Activated CD4-positive, CD25-positive, alpha-beta regulatory T cell (primary cell): ENCODE results near the gene RRBP1.
"Not testable (repeated sequence)": the region's sequence is repeated elsewhere in the genome, so short reads cannot be mapped to it uniquely, and the experiment has no call there.

ENCODE experiments used
- DNase-seq, 4 experiments: peaks; one replicate each; lab custom pipeline; 2025; lab: John Stamatoyannopoulos, UW

The RRBP1 gene

DNA sequence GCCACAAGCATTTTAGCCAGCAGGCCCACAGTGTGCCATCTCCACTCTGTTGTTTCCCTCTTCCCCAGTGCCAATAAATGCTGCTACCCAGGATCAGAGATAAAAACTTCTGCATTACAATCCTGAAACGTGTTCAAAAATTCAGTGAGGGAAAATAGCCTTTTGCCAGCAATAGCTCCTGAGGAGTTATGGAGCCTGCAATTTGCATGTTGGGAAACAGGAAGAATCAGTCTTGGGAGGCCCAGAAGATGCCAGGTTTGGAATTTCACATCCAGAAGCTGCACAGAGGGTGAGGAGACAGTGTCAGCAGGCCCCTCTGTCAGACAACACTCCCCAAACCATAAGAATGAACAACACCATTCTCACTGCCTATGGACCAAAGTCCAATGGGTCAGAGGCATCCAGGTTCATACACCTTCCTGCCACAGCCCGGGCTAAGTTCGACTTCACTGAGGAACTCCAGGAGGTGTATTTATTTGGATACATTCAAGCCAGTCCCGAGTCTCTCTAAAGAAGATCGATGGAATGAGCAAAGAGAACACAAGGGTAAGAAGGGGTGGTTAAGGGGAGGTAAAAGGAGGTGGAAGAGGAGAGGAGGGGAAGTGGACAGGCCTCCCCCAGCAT, 20.8 kb downstream of the RRBP1 start:
- DNase-seq: no peak

DNA sequence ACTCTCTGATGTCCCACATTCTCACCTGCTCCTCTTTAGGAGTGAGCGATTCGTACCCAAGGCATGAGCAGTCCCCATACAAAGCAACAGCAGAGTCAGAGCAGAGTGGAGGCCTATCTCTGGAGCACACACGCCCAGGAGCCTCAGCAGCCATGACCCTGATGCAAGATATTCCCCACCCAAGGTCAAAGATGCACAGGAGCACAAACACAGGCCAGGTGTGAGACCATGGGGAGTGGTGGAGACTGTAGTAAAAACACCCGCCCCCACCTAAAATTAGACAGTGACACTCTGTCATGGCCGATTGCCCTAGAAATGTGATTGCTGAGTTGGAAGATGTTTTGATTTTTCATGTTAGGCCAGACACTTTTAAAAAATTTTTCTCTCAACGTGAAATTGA, 21.4 kb downstream of the RRBP1 start:
- no peak for DNase-seq

GRCh38 chr20:17659801-17660200, 22.2 kb downstream of the RRBP1 start:
- DNase-seq: no peak

DNA sequence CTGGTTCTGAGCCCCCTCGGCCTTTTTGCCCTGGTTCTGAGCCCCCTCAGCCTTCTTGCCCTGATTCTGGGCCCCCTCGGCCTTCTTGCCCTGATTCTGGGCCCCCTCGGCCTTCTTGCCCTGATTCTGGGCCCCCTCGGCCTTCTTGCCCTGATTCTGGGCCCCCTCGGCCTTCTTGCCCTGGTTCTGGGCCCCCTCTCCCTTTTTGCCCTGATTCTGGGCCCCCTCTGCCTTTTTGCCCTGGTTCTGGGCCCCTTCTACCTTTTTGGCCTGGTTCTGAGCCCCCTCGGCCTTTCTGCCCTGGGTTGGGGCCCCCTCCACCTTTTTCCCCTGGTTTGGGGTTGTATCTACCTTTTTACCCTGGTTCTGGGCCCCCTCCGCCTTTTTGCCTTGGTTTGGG, 22.7 kb downstream of the RRBP1 start:
- DNase-seq: not testable (repeated sequence)

DNA sequence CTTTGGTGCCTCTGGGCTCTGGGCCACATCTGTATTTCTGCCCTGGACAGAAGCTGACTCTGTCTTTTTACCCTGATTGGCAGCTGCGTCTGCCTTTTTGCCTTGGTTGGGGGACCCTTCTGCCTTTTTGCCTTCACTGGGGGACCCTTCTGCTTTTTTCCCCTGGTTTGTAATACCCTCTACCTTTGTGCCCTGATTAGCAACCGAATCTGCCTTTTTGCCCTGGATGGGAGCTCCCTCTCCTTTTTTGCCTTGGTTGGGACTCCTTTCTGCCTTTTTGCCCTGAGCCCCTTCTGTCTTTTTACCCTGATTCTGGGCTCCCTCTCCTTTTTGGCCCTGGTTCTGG, 23.4 kb downstream of the RRBP1 start:
- no peak for DNase-seq

- no peak for DNase-seq
Observed at GRCh38 chr20:17657898-17658647, 24.0 kb downstream of the RRBP1 start.

- DNase-seq: no peak
Observed at GRCh38 chr20:17657079-17657825, 24.8 kb downstream of the RRBP1 start.

GRCh38 chr20:17655865-17656479, 26.1 kb downstream of the RRBP1 start:
- DNase-seq: no peak

- no peak for DNase-seq
Observed at GRCh38 chr20:17655286-17655651, 26.8 kb downstream of the RRBP1 start.

- DNase-seq: no peak
Observed at GRCh38 chr20:17654649-17655285, 27.3 kb downstream of the RRBP1 start.

GRCh38 chr20:17653835-17654648, 28.0 kb downstream of the RRBP1 start:
- no peak for DNase-seq

DNA sequence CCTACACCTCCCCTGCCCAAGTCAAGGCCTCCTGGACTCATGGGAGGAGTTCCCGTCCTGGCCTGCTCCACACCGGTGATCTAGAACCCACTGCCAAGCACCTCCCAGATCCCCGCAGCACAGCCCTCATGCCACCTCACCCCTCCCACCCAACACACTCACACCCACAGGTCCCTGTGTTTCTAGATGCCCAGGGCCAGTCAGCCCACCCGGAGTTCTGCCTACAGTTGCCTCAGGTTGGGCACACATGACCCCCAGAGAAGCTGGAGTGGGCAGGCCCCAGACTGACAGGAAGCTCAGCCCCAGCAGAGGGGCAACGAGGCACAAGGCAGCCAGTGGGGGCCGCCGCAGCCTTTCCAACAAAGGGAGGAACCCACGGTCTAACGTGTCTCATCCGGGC, 29.6 kb downstream of the RRBP1 start:
- no peak for DNase-seq

- DNase-seq: no peak
Observed at GRCh38 chr20:17651760-17652388, 30.2 kb downstream of the RRBP1 start.

- DNase-seq: no peak
Observed at GRCh38 chr20:17651129-17651759, 30.8 kb downstream of the RRBP1 start.

DNA sequence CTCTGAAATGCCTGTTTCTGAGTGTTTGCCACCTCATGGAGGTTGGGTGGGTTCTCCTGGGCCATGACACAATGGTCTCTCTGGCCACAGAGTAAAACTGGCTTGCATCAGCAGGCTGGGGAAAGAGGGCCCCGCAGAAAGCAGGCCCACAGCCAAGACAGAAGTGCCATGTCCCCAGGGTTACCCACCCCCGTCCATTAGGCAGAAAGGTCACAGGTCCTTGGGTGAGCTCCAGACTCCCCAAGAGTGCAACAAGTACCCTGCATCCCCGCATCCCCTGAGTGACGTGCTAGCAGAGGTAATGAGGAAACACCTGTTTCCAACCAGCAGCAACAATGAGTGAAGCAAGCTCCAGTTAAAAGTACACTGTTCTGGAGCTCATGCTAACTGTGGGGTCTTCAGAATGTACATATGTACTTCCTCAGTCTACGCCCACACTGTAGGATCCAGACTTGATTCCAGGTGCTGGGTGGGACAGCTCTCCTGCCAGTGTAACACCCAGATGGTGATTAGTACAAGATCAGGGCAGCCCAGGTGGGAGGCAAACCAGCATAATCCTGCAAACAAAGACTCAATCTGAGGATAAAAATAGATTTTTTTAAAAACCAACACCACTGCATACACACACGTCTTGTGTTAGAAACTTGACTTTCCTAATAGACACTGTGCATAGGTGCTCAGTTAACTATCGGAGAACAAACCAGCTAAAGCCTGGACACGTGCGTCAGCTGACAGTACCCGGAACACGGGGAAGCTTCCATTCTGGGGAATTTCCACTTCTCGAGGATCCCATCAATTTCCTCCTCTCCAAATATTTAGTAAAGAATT, 31.5 kb downstream of the RRBP1 start:
- no peak for DNase-seq

GRCh38 chr20:17648791-17649730, 33.0 kb downstream of the RRBP1 start:
- no peak for DNase-seq

DNA sequence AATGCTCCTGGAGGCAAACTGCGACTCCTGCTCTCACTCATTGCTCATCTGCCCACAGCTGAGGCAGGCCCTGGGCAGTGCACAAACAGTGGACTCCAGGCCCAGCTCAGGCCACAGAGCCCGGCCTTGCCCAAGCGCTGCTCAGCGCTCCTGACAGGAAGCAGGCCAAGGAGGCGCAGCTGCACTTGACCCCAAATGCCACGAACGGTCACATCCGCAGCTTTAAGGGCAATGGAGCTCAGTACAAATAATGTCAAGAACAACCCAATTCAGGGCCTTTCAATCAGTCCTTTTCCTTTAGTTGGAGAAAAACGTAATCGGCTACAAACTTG, 33.8 kb downstream of the RRBP1 start:
- no peak for DNase-seq
